Sigmoid colon (tissue), 4 donors: Measurements from ENCODE around the gene TMC8.

ENCODE experiments used
- POLR2A ChIP-seq, 2 donors: fragments of 450-650 bp; IDR thresholded peaks; one replicate each; pipeline ENCODE4 v1.6.1; 2016; ENCODE audit warnings: antibody characterized with exemption in 2 of 2, mild to moderate bottlenecking in 2 of 2, moderate library complexity in 2 of 2
- POLR2AphosphoS5 ChIP-seq, 4 donors: sonication (generic); formaldehyde crosslinking; IDR thresholded peaks; one replicate each; pipeline ENCODE4 v1.6.1; 2017; ENCODE audit warnings: antibody characterized with exemption in 4 of 4
- TF ChIP-seq, protein P1 (sequence below), 4 experiments: fragments of 450-650 bp in 3 of 4; fragments of 200-600 bp in 1 of 4; IDR thresholded peaks; one replicate each; pipeline ENCODE4 v1.5.1; 2016 to 2019; ENCODE audit warnings: antibody characterized with exemption in 4 of 4, mild to moderate bottlenecking in 3 of 4, moderate library complexity in 2 of 4

GRCh38 chr17:78088529-78088928 lies 42.0 kb upstream of the TMC8 start:
- TF ChIP-seq, protein P1, sequence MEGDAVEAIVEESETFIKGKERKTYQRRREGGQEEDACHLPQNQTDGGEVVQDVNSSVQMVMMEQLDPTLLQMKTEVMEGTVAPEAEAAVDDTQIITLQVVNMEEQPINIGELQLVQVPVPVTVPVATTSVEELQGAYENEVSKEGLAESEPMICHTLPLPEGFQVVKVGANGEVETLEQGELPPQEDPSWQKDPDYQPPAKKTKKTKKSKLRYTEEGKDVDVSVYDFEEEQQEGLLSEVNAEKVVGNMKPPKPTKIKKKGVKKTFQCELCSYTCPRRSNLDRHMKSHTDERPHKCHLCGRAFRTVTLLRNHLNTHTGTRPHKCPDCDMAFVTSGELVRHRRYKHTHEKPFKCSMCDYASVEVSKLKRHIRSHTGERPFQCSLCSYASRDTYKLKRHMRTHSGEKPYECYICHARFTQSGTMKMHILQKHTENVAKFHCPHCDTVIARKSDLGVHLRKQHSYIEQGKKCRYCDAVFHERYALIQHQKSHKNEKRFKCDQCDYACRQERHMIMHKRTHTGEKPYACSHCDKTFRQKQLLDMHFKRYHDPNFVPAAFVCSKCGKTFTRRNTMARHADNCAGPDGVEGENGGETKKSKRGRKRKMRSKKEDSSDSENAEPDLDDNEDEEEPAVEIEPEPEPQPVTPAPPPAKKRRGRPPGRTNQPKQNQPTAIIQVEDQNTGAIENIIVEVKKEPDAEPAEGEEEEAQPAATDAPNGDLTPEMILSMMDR (IDR thresholded peaks at IDR 0.05), result no peak
- TF ChIP-seq POLR2AphosphoS5 (IDR thresholded peaks at IDR 0.05) (no peak), POLR2A (IDR thresholded peaks at IDR 0.05) (no peak)
